ENCODE data around the gene CNPY4.
"Not testable (repeated sequence)": the region's sequence is repeated elsewhere in the genome, so short reads cannot be mapped to it uniquely, and the experiment has no call there.

CNPY4 gene

DNA sequence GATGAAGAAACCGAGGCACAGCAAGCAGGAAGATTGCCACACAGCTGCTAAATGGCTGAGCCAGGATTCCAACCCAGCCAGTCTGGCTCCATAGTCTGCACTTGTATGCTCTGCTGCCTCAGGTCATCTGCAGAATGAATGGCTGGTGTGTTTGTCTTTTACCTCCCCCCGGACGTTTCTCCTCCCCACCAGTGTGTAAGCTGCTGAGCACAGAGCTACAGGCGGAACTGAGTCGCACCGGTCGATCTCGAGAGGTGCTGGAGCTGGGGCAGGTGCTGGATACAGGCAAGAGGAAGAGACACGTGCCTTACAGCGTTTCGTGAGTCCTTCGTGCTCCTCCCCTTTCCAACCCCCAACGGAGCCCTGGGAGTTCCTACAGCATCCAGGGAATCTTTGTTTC is 2.6 kb downstream of the CNPY4 start:
- no peak for FAIRE-seq

DNA sequence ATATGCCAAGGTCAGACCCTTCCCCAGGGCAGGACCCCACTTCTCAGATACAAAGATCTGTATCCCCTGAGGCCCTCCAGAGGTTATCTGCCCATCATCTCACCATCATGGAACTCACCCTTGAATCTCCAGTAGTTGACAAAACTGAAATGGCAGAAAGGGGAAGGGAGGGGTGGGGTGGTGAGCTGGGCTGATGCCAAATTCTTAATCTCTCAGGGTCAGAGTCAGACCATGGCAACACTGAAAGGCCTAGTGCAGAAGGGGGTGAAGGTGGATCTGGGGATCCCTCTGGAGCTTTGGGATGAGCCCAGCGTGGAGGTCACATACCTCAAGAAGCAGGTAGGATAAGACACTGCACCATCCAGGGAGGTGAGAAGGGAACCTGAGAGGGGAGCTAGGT is 3.1 kb downstream of the CNPY4 start:
- FAIRE-seq = no peak

DNA sequence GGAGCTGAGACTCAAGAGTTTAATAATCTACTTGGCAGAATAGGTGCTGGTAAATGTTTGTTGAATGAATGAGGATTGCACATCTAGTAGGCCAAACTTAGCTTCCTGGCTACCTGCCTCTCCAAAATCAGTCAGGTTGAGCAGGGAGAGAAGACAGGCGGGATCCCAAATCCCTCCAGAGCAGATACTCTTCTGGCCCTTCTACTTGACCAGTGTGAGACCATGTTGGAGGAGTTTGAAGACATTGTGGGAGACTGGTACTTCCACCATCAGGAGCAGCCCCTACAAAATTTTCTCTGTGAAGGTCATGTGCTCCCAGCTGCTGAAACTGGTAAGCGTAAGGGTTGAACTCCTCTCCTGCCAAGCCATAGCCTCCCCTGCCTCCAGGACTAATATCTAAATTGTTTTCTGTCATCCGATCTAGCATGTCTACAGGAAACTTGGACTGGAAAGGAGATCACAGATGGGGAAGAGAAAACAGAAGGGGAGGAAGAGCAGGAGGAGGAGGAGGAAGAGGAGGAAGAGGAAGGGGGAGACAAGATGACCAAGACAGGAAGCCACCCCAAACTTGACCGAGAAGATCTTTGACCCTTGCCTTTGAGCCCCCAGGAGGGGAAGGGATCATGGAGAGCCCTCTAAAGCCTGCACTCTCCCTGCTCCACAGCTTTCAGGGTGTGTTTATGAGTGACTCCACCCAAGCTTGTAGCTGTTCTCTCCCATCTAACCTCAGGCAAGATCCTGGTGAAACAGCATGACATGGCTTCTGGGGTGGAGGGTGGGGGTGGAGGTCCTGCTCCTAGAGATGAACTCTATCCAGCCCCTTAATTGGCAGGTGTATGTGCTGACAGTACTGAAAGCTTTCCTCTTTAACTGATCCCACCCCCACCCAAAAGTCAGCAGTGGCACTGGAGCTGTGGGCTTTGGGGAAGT is 5.1 kb downstream of the CNPY4 start:
- no peak for FAIRE-seq

DNA sequence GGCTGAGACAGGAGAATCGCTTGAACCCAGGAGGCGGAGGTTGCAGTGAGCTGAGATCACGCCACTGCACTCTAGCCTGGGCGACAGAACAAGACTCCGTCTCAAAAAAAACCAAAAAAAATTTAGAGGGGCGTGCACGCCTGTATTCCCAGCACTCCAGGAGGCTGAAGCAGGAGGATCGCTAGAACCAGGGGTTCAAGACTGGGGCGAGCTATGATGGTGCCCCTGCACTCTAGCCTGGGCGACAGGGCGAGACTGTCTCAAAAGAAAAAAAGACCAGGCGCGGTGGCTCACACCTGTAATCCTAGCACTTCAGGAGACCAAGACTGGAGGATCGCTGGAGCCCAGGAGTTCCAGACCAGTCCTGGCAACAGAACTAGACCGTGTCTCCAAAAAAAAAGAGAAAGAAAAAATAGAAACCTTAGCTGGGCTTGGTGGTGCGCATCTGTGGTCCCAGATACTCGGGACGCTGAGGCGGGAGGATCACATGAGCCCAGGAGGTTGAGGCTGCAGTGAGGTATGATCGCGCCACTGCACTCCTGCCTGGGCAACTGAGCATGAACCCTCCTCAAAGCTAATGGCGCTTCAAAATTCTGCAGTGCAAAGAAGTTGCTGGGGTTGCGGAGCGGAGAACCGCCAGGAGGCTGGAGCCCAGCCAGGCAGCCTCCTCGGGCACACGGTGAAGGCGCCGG is 7.0 kb downstream of the CNPY4 start:
- no peak for FAIRE-seq

DNA sequence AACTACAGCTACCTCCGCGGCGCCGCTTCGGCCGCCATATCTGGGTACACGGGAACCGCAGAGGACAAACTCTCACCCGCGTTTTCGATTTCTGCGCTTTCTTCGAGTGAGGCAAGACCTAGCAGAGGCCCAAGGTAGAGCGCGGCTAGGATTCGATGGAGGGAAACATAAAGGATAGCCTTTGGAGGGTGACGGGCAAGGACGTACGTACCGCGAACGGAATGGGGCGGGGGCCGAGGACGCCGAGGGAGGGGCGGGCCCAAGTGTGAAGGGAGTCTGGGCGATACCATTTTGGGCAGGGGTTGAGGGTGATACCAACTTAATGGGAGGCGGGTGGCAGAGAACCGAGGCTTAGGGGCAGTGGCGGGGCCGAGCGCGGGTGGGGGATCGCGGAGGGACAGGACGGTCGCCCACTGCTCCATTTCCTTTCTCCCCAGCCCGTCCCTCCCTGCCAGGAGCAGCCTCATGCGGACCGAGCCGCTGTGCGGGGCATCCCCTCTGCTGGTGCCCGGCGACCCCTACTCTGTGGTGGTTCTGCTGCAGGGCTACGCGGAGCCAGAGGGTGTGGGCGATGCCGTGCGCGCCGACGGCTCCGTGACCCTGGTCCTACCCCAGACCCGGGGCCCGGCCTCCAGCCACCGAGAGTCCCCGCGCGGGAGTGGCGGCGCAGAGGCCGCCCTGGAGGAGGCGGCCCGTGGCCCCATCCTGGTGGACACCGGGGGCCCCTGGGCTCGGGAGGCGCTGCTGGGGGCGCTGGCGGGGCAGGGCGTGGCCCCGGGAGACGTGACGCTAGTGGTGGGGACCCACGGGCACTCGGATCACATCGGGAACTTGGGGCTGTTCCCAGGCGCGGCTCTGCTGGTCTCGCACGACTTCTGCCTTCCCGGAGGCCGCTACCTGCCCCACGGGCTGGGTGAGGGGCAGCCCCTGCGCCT is 7.8 kb downstream of the CNPY4 start, which contains the start of gene MBLAC1:
Gene MBLAC1, plus strand, starts transcription at position 37 of the 935 bp plus-strand sequence. Its CDS starts 429 bp downstream, at position 466.
- FAIRE-seq = no peak

DNA sequence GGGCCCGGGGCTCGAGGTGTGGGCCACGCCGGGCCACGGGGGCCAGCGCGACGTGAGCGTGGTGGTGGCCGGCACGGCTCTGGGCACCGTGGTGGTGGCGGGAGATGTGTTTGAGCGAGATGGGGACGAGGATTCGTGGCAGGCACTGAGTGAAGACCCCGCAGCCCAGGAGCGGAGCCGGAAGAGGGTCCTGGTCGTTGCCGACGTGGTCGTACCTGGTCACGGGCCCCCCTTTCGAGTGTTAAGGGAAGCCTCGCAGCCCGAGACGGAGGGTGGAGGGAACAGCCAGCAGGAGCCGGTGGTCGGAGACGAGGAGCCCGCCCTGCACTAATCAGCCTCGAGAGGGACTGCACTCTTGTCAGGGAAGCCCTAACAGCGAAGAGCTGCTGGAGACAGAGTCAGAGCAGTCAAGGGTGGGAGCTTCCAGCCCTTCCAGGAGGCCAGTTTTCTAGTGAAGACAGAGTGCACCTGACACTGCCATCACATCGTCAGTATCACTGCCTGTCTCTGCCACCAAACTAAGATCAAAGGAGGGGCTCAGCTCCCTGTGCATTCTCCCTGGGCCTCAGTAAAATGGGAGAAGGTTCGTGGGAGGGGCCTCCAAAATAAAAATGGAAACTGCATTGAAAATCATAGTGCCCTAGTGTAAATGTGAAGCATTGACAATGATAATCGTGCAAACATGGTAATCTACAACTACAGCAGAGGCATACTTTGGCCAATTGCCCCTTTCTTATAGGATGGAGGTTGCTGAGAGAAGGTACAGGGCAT is 8.6 kb downstream of the CNPY4 start:
- no peak for FAIRE-seq

DNA sequence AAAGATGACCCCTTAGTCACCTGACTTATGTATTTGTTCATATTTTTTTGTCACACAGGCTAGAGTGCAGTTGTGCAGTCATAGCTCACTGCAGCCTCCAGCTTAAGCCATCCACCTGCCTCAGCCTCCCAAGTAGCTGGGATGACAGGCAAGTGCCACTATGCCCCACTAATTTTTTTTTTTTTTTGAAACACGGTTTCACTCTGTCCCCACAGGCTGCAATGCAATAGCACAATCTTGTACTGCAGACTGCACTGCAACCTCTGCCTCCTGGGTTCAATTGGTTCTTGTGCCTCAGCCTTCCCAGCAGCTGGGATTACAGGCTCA is 9.2 kb downstream of the CNPY4 start:
- no peak for FAIRE-seq

DNA sequence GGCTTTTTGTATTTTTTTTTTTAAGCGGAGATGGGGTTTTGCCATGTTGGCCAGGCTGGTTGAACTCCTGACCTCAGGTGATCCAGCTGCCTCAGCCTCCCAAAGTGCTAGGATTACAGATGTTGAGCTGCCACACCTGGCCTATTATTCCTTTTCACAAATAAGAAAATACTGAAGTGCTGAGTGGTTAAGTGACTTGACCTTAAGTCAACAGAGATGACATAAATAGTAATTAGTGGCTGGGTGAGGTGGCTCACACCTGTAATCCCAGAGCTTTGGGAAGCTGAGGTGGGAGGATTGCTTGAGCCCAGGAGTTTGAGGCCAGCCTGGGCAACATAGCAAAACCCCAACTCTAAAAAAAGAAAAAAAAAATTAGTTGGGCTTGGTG is 10.8 kb downstream of the CNPY4 start:
- FAIRE-seq = not testable (repeated sequence)

DNA sequence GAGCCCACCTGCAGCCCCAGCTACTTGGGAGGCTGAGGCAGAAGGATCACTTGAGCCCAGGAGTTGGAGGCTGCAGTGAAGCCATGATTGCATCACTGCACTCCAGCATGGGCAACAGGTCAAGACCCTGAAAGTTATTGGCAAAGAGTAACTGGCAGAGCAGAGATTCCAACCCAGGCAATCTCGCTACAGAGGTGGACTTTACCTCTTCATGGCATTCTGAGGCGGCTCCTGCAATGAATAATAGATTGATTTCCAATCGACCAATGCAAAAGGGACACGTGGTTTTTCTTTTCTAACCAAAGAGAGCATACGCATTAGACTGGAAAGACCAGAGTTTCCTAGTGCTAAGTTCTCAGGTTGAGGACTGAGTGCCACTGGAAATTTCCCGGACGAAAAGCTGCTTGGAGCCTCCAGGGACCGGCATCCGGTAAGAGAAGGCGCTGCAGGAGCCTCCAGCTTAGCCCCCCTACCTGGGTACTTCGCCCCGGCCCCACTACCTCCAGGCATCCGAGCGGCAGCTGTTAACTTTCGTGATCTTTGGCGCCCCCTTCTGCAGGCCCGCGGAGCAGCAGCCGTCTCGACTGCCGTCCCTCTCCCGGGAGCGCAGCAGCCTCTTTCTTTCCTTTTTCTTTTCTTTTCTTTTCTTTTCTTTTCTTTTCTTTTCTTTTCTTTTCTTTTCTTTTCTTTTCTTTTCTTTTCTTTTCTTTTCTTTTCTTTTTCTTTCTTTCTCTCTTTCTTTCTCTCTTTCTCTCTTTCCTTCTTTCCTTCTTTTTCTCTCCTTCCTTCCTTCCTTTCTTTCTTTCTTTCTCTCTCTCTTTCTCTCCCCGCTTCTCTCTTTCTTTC is 11.4 kb downstream of the CNPY4 start:
- no peak for FAIRE-seq

DNA sequence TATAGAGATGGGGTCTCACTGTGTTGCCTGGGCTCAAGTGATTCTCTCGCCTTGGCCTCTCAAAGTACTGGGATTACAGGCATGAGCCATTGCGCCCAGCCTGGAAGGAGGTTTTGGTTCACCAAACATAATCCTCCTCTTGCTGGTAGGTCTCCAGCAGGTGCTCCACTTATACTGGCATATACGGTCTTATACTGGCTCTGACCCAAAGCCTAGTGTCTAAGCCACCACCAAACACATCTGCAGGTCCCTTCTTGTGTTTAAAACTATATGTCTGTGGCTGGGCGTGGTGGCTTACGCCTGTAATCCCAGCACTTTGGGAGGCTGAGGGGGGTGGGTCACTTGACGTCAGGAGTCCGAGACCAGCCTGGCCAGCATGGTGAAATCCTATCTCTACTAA is 12.7 kb downstream of the CNPY4 start:
- FAIRE-seq = no peak

DNA sequence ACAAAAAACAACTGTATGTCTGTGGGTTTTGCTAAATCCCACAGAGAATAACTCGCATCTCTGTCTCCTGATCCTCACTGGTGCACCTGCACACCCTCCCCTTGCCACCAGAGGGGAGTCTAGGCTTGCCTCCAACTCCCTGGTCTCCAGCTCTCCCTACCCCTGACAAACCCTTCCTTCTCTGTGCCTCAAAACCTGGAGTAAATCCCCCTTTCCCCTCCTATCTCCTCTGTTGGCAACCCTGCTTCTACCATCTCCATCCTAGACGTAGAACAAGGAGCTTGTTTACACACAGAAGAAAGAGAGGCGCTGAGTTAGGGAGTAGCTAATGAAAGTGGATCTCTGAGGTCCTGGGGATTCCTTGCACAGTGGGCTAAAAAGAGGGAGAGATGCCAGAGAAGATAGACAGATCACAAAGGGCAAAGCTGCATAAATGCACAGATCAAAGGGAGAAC is 13.3 kb downstream of the CNPY4 start:
- no peak for FAIRE-seq

DNA sequence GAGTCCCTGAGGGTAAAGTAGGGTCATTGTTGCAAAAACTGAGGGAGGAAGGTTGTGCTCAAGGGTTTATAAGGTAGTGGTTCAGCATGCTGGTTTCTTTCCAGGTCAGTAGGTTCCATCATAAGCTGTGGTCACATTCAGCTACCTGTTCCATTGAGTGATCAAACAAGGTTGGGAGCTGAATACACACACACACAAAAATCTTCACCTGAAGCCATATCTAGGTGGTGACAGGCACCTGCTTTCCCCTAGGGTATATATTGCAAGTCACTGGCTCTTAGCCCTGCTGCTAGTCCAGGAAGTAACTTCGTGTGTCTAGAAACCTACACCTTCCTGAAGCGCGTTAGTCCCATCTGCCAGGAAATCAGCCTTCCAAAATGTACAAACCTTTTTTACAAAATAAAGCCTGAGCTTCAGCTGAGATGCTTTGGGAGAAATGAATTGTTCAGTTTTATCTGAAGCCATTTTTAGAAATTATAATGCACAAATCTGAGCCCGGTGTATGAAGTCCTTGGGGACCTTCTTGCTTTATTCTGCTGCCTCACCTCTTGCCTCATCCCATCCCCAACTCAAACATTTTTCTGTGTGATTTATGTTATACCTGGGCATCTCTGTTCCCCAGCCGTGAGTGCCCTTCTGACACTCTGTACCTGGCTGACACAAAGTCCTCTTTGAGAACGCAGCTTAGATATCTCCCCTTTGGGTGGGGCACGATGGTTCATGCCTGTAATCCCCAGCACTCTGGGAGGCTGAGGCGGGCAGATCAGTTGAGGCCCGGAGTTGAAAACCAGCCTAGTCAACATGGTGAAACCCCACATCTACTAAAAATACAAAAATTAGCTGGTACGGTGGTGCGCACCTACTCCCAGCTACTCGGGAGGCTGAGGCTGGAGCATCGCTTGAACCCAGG is 18.7 kb downstream of the CNPY4 start:
- no peak for FAIRE-seq

DNA sequence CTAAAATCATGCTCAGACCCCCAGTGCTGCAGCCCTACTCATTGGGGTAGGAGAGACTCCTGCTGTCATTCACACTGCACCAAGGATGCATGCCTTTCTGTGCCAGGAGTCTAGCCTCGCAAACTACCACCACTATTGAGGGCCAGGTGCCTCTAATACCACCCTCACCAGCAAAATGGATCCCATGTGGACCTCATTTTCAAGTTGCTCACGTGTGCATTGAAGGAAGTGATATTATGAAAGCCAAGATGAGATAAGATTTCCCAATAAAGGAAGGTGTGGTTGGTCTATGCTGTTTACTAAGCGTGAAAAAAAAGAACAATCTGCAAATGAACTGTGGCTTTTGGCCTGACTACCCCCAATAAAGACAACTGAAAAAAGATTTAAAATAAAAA is 22.1 kb downstream of the CNPY4 start:
- FAIRE-seq = no peak

DNA sequence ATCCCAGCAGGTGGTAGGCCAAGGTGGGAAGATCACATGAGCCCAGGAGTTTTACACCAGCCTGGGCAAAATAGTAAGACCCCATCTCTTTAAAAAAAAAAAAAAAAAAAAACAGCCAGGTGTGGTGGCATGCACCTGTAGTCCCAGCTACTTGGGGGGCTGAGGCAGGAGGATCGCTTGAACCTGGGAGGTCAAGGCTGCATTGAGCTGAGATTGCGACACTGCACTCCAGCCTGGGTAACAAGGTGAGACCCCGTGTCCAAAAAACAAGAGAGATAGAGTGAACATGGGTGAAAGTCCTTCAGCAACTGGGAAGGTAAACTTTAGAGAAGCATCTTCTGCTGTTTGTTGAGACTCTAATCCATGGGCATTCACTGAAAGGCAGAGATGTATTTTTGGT is 23.0 kb downstream of the CNPY4 start:
- FAIRE-seq = no peak

DNA sequence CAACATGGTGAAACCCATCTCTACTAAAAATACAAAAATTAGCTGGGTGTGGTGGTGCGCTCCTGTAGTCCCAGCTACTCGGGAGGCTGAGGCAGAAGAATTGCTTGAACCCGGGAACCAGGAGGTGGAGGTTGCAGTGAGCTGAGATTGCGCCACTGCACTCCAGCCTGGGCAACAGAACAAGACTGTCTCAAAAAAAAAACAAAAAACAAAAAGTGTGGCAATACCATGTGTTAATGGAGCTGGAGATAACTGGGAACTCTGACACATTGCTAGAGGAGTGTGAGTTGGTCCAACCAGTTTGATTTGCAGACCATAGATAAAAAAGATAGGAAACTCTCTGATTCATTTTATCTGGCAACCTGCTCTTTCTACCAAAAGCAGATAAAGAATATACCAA is 26.9 kb downstream of the CNPY4 start:
- FAIRE-seq = not testable (repeated sequence)

DNA sequence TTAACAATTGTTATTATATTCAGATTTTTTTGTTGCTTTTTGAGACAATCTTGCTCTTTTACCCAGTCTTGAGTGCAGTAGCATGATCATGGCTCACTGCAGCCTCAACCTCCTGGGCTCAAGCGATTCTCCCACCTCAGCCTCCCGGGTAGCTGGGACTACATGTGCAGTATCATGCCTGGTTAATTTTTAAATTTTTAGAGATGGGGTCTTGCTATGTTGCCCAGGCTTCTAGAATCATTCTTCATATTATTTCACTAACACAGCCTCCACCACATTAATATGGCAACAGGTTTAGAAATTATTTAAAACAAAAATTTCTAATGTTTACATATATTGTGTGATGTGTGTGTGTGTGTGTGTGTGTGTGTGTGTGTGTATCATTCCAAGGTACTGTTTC is 27.8 kb downstream of the CNPY4 start:
- no peak for FAIRE-seq

DNA sequence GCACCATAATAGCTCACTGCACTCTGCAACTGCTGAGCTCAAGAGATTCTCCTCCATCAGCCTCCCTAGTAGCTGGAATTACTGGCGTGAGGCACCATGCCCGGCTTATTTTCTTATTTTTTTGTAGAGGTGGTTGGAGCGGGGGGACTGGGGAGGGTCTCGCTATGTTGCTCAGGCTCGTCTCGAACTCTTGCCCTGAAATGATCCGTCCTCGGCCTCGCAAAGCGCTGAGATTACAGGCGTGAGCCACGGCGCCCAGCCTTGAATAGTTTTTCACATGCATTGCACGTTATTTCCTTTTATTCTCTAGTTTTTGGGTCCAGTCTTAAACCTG is 28.8 kb downstream of the CNPY4 start:
- no peak for FAIRE-seq

DNA sequence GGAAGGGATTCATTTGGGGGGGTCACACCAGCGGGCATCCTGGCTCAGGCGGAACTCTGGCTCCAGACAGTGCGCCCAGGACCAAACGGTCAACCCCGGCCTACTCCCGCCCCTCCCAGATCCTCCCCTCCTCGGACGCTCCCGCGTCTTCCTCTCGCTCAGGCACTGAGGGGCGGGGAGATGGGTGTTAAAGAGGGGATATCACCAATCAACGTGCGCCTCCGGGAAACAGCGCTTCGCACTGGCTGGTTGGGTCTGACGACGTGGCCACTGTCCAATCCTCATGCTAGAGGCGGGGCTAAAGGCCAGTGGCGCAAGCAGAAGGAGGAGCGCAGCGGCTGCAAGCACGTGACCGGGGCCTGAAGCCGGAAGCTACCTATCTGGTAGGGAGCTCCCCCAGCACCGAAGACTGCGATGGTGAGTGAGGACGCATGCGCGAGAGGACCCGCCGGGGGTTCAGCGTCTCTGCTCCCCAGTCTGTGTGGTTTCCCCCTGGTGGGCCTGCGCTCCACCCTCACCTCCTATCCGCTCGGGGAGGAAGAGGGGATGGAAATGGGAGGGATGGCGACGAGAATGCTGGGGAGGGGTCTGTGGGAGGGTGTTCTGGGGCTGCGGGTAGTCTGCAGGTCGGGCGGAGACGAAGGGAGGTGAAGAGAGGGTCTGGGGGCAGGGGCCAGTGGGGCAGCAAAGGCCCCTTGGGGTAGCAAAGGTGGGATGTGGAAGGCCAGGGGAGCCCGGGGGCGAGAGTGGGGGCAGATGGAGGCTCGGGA is 29.3 kb downstream of the CNPY4 start, which contains the start of gene LAMTOR4:
Gene LAMTOR4, plus strand, starts transcription at position 360 of the 770 bp plus-strand sequence. Its CDS starts 55 bp downstream, at position 415.
- FAIRE-seq = no peak

DNA sequence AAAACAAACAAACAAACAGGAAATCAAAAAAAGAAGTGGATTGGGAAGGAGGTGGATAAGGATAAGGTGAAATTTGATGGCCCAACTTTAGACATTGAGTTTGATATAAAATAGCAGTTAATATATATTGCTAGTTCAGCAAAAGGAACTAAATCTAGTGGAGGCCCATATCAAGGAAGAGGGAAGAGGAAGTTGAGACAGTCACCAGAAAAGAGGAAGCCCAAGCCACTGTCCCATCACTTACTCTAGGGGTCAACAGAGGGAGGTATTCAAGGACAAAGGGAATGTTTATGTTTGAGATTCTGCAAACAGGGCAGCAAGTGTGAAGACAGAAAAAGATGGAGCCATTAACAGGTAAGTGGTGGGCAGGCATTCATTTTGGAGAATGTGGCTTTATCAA is 33.0 kb downstream of the CNPY4 start:
- no peak for FAIRE-seq
